NOMO-1 treated with dmso at 0.1 percent for 144 hours (cell line): ENCODE measurements around the gene NPIPA5.
"Not testable (repeated sequence)": the region's sequence is repeated elsewhere in the genome, so short reads cannot be mapped to it uniquely, and the experiment has no call there.

Source experiments
- DNase-seq: peaks from one replicate; lab custom pipeline; 2025; ENCODE audit not compliant: unreplicated experiment; lab: John Stamatoyannopoulos, UW

The NPIPA5 gene

DNA sequence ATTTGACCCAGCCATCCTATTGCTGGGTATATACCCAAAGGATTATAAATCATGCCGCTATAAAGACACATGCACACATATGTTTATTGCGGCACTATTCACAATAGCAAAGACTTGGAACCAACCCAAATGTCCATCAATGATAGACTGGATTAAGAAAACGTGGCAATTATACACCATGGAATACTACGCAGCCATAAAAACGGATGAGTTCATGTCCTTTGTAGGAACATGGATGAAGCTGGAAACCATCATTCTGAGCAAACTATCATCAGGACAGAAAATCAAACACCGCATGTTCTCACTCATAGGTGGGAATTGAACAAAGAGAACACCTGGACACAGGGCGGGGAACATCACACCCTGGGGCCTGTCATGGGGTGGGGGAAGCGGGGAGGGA, 14.9 kb upstream of the NPIPA5 start:
- DNase-seq: not testable (repeated sequence)

DNA sequence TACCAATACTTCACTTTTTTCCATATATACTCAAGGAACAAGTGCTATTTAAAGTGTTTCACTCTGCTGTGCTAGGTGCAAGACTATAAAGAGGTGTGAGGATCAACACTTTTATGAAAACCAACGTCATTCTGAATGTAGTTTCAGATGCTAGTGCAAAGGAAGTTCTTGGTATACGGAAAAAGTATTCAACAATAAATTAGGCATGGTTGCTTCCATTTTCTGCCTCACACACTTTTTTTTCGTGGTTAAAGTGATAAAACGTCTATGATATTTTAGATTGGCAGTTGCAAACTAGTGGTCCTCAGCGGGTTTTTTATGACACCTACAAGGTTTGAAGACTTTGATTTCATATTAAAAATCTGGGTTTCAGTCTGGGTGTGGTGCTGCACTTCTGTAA, 11.8 kb upstream of the NPIPA5 start:
- not testable (repeated sequence) for DNase-seq

DNA sequence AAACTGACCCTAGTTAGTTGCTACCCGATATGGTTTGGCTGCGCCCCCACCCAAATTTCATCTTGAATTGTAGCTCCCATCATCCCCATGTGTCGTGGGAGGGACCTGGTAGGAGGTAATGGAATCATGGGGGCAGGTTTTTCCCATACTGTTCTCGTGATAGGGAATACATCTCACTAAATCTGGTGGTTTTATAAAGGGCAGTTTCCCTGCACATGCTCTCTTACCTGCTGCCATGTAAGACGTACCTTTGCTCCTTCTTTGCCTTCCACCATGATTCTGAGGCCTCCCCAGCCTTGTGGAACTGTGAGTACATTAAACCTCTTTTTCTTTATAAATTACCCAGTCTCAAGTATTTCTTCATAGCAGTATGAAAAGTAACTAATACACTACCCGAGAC, 10.0 kb upstream of the NPIPA5 start:
- not testable (repeated sequence) for DNase-seq

DNA sequence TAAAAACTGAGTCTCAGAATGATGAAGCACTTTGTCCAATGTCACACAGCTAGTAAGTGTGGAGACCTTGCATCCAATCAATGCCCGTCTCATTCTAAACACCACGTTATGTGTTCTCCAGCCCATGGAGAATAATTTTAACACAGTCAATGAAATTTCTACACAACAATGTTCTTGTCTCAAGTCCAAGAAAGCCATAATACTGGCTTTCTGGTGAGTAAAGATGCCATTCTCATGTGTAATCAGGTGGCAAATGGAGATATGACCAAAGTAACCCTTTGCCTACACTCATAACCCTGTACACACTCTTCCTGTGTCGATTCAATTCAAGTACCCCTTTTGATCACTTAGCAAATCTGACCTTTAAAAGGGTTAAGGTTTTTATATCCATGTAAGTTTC, 4.7 kb upstream of the NPIPA5 start:
- not testable (repeated sequence) for DNase-seq

DNA sequence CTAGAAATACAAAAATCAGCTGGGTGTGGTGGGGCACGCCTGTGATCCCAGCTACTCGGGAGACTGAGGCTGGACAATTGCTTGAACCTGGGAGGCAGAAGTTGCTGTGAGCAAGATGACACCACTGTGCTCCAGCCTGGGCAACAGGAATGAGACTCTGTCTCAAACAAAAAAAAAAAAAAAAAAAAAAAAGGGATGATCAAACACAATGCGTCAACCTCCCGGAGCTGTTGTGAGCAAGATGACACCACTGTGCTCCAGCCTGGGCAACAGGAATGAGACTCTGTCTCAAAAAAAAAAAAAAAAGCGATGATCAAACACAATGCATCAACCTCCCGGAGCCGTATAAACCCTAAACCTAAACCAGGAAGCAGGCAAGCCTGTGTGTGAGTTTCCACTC, 20.6 kb downstream of the NPIPA5 start:
- DNase-seq: not testable (repeated sequence)

DNA sequence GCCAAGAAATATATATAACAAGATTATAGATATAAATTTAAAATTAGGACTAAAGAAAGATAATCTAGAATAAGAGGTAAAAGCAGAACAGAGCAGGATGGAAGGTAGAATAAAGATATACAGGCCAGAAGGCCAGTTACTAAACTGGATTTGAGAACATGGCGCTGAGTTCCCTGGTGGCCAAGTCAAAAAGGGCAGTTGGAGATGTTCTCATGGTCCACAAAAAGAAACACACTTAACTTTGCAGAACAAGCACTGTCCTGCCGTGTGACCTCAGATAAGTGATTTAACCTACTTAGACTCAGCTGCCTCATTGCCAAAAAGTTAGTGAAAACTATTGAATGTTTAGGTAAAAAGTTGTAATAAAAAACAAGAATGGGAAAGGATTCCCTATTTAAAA, 23.2 kb downstream of the NPIPA5 start:
- DNase-seq: not testable (repeated sequence)

DNA sequence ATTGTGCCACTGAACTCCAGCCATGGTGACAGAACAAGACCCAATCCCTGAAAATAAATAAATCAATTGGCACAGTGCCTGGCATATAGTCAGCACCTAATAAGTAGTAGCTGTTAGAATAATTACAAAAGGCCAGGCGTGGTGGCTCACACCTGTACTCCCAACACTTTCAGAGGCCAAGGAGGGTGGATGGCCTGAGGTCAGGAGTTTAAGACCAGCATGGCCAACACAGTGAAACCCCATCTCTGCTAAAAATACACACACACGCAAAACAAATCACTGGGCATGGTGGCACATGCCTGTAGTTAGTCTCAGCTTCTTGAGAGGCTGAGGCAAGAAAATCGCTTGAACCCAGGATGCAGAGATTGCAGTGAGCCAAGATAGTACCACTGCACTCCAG, 25.2 kb downstream of the NPIPA5 start:
- not testable (repeated sequence) for DNase-seq

DNA sequence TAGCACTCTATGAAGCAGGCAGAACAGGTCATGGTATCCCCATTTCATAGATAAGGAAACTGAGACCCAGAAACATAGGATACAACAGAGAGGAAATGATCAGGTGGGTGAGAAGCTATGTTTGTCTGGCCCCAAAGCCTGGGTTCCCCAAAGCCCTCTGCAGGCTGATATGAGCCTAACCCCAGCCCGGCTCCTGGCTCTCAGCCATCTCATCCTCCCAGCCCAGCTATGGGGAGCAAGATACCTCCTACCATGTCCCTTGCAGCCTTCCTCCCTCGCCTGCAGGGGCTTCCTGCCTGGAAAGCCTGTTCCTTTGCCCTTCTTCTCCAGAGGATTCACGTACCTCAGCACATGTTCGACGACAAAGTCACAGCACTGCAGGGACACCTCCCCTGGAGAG, 26.3 kb downstream of the NPIPA5 start:
- DNase-seq: not testable (repeated sequence)

DNA sequence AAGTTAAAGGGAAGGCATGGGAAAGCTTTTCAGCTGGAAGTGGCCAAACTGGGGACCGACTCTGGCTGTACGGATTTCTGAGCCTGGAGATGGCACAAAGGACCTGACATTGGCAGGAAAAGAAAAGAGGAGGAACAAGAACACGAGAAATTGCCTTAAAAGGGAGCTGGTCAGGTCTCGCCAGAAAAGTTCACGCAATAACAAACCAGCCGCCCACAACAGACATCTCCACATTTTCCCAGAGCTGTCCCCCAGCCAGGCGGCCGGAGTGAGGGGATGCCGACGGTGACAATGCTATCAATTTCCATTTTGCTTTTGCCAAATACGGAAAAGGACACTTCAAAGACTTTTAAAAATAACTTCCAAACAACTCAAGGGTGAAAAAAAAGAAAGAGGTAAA, 26.8 kb downstream of the NPIPA5 start:
- DNase-seq: not testable (repeated sequence)

DNA sequence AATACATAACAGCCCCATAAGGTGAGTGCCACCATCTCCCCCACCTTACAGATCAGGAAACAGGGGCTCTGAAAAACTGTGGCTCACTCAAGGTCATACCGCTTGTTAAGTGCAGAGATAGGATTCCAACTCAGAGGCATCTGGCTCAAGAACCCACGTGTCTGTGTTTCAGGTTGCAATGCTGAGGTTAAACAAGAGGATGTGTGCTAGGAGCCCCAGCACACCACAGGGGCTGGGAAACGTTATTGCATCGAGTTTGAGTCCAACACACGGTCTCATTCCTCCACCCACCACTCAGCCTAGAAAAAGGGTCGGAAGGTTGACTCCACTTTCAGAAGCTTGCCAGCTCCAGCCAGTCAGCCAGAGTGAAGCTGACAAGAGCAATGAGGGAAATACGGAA, 29.4 kb downstream of the NPIPA5 start:
- DNase-seq: not testable (repeated sequence)

DNA sequence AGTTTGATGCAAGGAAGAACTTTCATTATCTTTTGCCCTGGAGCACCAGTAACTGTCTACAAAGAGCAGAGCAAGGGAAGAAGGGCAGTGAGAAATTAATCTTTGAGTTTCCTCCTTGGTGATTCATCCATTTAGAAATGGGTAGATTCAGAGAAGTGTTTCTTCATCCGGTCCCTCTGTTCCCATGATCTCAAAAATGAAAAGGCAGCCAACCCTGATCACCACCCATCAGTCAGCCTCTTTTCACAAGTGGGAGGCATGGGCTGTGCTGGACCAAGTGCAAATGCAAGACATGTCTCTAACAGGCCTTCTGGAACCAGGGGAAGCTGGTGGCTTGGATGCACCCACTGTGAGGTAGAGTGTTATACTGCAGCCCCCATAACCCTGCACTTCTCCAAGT, 35.8 kb downstream of the NPIPA5 start:
- DNase-seq: not testable (repeated sequence)

DNA sequence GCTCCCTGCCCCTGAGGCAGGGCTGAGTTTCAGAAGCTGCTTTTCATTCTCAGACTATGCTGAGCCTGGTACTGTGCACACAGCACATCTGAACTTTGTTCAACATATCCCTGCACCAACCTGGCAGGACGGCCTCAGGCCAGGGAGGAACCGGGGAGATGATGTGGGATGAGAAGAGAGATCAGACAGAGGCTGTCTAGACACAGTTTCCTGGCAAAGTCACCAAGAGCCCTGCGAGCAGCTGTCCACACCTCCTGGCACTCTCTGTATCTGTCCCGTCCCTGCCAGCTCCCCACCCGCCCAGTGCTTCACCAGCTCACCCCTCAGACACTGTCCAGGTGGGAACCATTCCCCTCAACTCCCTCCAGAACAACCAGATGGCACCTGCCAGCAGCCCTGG, 39.1 kb downstream of the NPIPA5 start:
- DNase-seq: not testable (repeated sequence)

DNA sequence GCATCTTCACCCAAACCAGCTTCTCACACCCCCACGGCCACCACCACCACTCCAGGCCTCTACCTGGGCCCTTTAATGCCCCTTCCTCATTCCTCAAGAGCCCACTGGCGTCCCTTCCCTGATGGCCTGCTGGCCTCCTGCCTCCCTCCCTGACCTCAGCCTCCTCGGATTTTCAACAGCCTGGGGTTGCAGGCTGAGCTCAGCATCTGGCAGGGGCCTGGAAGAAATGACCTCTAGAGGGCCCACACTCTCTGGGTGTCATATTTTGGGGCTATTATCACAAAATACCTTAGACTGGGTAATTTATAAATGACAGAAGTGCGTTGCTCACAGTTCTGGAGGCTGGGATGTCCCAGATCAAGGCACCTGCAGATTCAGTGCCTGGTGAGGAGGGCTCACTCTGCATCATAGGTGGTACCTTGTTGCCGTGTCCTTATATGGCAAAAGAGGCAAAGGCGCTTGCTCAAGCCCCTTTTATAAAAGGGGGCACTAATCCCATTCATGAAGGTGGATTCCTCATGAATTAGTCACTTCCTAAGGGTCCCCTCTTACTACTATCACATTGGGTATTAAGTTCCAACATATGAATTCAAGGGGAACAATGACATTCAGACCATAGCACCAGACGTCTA, 40.0 kb downstream of the NPIPA5 start:
- not testable (repeated sequence) for DNase-seq

DNA sequence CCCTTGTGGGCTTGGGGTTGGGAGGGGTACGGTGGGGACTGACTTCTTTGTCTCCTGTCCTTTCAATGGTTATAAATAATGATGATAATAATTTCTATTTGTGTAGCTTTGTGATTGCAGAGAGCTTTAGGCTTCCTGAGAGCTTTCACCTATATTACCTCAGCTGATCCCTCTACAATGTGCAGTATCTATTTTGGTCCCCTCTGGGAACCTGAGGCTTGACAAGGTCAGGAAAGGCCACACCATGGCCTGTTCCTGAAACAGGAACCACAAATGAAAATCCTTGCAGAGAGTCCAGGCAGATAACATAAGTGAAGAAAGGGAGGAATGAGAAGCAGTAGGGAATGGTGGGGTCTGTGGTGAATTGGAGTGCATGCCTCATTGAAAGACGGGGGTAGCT, 42.5 kb downstream of the NPIPA5 start:
- DNase-seq: not testable (repeated sequence)

DNA sequence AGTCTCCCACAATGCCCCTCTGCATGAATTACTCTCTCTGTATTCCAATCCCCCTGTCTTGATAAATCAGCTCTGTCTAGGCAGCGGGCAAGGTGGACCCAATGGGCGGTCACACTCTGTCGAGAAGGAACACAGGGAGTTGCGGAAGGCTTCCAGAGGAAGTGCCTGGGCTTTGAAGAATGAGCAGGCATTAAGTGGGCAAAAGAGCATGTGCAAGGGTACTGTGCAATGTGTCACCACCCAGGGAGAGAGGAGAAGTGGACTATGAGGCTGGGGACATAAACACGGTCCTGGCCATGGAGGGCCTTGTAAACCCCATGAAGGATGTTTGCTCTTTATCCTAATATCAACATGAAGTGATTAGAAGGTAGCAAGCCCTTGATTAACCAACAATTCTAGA, 44.1 kb downstream of the NPIPA5 start:
- not testable (repeated sequence) for DNase-seq

DNA sequence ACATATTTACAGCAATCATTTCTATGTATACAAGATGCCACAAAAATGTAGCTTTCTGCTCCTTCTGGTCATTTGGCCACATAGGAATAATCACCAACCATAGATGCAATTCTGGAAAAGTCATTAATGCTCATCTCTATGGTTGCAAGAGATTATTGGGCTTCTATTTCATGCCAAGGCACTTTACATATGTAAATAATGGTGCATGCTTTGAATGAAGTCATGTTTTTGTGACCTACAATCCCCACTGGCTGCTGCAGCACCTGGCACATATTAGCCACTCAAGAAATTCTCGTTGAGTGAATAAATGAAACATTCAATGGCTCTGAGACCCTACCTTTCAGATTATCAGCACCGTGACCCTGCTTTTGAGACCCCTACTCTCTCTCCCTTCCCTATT, 47.1 kb downstream of the NPIPA5 start:
- not testable (repeated sequence) for DNase-seq

DNA sequence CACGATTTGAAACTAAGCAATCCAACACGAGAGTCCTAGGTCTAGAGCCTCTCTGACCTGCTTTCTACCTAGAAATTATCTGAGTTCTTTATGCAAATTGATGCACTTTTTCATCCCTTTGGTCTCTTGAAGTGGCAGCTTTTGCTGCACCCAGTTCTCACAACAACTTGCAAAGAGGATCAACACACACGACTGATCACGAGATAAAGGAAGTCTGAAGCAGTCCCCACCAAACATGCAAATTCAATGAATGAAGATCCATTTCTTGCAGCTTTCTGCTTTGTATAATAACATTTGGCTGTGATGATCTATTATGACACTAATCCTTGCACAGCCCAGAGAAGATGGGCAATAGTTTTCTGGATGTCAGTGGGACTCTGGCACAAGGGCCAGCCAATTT, 53.1 kb downstream of the NPIPA5 start:
- not testable (repeated sequence) for DNase-seq

DNA sequence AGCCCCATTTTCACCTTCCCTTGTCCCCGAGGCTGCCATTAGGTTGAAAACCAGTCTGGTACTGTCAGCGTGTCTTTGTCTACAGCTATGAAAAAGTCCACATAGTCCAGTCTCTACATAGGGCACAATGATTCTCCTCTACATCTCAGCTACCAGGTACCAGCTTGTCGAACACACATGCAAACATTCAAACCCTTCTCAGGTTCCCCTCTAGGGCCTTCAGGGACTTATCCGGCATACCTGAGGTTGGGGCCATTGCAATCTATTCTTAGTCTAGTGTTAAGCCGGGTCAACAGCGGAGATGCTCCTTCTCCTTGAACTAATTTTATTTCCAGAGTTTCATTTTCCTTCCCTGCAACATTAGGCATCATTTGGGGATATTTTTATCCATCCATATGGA, 54.7 kb downstream of the NPIPA5 start:
- DNase-seq: not testable (repeated sequence)

DNA sequence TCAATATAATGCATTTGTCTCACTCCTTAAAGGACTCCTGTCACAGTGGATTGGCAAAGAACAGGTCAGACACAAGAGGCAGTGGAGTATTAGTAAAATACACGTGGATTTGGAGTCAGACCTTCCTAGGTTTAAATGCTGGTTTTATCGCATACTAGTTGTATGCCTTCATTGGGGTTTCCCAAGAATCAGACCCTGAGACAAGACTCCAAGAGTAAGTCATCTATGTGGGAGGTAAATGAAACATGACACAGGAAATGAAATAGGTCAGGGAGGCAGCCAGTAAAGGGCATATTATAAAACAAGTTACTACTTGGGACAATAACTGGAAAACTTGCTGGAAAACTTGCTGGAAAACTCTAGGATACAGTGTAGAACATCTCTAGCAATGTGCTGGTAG, 56.9 kb downstream of the NPIPA5 start:
- not testable (repeated sequence) for DNase-seq

DNA sequence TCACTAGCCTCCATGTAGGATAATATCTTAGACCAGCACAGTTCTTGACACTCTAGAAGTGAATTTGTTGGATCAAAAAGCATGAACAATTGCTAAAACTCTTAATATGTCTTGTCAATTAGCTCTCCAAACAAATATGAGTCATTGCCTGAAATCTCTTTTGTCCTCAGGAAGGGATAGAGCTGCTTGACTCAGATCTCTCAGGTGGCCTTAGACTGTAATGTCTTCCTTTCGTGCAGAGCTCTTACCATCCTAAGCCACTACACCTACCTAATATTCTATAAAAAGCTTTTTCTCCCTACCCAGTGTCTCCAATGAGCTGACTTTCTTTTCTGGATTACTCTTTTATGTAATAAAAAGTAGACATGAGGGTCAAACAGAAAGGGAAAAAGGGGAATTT, 63.5 kb downstream of the NPIPA5 start:
- not testable (repeated sequence) for DNase-seq
